NCI-H1694 treated with DMSO at 0.1 percent for 48 hours (cell line): ENCODE data around the gene HS3ST3B1.

Experiments used
- DNase-seq: peaks from one replicate; lab custom pipeline; 2025; lab: John Stamatoyannopoulos, UW

The HS3ST3B1 gene

DNA sequence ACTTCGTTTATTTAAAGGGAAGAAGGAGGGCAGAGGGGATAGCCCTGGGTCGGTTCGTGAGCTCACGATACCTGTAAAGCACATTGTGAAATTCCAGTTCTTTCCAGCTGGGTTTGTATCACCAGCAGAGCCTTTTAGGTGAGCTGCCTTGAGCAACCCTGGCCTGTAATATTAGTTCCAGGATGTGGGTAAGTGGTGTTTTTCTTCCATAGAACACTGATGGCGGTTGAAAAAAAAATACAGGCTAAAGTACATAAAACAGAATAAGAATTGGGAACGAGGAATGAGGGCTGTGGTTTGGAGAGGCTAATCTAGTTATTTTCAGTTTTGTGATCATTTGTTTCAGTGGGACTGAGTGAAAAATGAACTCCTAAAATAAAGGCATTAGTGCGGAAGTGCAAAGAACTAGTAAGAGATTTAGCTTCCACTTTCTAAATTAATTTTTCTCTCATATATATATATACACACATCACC is 20.6 kb downstream of the HS3ST3B1 start:
- no peak for DNase-seq

DNA sequence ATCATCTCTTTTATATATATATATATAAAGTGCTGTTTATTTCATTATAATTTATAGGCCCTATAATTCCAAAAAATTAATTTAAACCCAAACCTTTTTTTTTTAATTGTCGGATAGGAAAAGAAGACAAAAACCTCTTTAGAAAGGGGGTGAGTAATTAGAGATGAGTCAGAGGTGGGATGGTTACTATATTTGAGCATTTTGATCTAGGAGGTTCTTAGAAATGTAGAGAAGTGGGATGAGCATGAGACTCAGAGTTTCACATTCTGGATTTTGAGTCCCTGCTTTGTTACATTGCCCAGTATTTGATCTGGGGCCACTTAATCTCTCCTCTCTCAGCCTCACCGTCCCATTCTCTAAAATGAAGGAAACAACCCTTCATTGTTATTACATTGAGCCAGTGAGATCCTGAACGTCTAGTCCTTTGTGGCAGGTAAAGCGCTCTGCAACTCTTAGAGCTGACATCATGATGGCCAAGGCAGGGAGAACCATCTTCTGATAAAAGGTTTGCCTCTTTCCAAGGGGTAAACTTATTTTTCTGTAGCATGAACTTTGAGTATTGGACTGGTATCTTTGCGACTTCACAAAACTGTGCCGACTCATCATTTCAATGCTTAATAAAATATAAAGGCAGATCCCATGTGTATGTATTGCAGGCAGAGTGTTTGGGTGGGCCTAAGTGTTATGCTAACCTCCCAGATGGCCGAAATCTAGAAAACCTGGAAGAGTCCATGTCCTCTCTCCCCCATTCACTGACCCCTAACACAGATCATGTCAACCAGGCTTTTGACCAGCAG is 21.3 kb downstream of the HS3ST3B1 start:
- DNase-seq = no peak

DNA sequence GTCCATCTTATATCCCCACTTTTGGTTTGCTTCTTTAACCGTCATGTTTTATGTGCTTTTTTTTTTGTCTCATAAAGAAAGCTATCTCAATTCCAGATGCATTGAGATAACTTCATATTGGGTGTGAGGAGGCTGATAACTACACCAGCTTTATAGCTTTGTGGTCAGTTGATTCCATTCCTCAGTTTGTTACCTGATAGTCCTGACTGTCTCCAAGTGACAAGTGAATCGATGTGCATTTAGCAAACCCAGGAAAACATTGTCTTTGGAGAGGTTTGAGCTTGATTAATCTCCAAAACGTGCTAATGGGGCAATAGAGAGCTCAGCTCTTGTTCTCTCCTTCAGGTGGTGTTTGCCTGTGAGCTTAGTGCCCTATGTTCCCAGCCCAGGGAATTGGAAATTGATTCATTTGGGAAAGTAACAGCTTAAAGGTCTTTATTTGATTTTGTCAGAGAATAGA is 22.7 kb downstream of the HS3ST3B1 start:
- DNase-seq = no peak

DNA sequence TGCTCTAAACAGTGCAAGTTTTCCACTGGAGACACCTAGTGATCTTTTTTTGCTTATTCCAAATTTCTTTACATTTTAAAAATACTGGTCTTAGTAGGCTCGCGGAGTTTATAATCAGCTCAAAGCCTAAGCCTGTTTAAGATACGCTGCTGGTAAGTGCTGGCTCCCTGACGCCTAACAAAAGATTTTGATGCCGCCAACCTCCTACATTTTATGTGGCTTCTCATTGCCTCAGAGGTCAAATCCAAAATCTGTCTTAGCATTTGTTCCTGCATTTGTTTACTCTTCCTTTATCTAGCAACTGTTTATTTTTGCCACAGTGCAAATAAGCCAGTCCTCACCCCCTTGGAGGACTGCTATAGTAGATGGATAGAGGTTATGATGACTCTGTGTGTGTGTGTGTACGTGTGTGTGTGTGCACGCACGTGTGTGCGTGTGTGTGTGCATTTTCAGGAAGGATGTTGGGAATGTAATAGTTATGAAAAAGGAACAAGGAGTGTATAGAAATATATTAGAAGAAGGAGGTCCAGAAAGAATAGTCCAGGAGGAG is 24.8 kb downstream of the HS3ST3B1 start:
- no peak for DNase-seq

DNA sequence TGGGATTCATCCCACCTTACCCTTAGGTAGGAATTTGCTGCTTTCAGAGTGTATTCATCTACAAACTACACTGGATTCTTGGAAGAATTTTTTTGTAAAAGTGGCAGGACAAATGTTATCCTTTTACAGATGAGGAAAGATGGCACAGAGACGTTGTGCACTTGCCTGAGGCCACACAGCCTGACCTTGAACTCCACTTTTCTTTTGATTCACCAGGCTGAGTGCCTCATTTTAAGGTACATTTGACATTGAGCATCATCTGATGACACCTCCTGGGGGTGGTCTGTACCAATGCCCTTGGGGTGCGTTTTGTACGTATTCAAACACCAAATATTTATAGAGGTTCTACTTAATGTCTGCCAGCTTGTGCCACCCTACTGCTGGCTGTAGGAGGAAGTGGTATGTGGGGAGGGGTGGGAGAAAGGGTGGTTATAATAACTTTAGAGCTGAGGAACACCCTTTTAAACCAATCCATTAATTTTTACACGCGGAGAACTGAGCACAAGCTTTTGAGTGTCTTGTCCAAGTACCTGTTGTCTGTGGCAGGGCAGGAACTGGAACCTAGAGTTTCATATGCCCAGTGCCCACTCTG is 29.1 kb downstream of the HS3ST3B1 start:
- DNase-seq = no peak

DNA sequence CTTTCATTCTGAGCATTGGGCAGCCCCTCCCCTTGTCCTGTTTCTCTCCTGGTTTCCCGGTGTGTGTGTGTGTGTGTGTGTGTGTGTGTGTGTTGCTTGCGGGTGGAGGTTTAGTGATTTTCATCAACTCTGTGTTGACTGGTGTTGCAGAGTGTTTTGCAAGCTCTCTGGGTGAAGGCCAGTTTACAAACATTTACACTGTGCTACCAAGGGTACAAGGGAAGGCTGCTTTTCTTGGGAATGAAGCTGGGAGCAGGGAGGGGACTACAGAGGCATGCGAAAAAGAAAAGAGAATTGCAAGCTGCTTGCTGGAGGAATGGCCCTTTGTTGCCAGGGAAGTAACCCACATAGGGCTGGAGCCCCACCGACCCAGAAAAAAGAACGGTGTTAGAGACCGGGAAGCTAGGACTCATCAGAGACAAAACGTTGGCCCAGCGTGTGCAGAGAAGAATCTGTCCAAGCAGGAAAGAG is 29.6 kb downstream of the HS3ST3B1 start:
- no peak for DNase-seq

DNA sequence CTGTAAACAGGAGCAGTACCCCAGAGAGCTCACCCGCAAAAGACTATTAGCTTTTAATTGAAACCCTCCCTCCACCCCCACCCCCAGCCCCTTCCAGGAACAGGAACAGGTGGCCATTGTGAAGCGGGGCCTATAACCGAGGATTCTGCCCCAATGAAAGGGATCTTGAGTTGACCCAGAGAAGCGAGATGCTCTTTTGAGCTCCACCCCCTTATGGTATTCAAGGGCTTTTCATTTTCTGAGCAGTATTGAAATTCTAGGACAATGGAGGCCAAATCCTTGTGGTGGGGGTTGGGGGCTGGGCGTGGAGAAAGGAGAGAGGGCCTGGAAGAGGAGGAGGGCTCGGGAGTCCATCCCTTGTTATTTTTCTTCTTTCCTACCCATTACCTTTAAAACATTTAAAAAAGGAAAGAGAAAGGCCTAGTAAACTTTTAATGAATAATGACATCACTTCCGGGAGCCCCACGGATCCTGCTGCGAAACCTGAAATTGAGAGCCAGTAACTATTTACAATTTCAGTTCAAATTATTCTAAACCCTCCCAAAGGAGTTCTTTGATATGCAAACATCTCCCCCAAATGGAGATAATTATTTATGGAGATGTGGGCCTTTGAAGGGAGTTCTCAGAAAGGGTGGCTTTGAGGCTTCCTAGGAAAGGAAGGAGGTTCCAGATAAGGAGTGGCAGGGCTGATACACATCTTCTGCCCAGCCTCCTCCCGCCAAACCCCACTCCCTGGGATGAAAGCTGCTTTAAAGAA is 30.5 kb downstream of the HS3ST3B1 start:
- DNase-seq = no peak

DNA sequence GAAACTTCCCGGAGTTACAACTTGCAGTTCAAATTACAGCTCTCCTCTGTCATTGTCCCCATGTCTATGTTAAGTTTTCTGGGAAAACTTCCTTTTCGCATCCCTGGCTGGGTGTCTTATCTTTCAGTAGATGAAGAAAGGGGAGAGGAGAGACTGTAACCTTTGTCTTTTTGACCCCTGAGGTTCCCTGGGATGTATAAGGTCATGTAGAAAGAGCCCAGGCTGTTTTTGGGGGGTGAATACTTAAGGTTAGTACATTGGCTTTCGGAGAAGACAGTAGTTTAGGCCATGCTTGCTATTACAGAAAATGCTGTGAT is 31.1 kb downstream of the HS3ST3B1 start:
- DNase-seq = no peak

DNA sequence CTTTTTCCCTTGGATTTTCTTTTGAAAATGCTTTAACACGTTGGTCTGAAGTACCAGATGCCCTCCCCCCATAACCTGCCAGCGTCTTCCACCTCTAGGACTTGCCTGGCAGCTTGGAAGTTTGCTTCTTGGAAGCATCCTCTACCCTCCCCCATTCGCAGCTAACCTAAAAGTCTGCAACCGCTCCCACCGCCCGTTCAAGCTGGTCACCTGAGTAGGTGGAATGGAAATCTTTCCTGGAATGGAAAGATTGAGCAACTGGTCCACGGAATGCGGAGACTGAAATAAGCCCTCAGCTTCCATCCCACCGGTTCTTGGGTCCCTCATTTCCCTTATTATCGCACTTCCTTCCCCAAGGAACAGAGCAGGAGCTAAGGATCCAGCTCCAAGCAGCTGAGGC is 31.4 kb downstream of the HS3ST3B1 start:
- no peak for DNase-seq

DNA sequence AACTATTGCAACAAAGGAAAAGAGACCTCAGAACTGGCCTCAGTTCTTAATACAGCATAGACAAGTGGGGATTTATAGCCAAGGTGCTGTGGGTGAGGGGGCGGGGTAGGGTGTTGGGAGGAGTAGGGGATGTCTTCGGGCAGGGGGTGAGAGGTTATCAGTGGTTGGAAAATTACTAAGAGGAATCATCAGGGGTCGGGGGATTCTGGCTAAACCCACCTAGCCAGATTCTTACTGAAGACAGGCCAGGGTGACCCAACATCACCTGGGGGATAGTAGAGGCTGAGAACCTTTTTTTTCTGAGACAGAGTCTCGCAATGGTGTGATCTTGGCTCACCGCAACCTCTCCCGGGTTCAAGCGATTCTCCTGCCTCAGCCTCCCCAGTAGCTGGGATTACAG is 32.6 kb downstream of the HS3ST3B1 start:
- no peak for DNase-seq

DNA sequence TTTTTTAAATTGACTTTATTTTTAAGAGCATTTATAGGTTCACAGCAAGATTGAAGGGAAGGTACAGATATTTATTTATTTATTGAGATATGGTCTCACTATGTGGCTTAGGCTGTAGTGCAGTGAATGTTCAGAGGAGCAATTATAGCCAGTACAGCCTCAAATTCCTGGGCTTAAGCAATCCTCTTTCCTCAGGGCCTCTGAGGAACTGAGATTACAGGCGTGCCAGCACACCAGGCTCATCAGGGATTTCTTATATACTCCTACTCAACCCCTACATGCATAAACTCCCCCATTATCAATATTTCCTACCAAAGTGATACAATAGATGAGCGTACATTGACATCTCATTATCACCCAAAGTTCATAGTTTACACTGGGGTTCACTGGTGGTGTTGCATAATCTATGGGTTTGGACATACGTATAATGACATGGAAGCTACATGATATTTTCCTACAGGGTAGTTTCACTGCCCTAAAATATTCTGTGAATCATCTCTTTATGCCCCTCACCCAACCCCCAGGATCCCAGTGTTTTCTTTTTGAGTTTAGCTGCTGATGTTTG is 33.5 kb downstream of the HS3ST3B1 start:
- no peak for DNase-seq

DNA sequence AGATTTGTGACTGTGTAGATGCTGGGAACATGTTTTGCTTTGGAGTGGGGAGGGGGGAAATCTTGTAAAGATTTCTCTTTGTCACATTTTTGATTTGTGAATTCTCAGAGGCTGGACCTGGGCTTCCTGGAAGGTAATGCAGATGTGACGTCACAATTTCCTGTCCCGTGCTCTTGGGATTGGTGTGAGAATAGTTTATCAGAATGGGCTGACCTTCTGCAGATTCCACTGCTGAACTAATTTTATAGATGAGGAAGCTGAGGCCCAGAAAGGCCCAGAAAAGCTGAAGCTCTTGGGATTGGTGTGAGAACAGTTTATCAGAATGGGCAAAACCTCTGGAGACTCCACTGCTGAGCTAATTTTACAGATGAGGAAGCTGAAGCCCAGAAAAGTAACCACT is 34.0 kb downstream of the HS3ST3B1 start:
- DNase-seq = no peak

DNA sequence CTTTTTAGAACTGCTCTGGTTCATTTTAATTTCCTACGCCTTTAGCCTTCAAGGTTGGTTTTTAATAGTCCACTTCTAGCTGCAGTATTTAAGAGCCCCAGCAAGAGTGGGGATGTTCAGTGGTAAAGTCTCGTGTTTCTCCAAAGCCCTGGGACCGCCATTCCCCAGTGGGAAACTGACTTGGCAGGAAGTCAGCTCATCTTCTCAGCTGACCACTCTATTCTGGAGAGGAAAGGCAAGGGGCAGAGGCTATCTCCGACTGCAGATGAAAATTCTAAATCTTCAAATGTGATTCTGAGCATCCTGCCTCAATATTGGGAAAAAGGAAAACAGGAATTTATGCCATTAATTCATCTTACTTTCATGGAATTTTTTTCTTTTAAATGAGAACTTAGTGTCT is 35.5 kb downstream of the HS3ST3B1 start:
- DNase-seq = no peak

DNA sequence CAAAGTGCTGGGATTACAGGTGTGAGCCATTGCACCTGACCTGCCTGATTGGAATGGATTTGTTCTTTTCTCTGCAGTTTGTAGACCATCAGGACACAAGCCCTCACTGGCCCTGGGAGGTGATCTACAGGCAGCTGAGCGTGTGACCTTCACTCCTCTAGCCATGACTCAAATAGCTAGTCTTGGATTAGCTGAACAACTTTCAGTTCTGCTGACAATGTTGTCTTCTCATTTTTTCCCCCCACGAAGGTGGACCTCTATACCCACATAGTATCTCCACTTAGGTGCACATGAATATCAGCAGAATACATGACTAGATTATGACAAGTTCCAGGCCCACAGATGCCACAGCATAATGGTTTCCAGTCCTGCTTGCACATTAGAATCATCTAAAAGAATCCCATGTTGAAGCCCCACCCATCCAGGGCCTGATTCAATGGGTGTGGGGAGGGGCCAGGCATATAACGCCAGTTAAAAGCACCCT is 36.8 kb downstream of the HS3ST3B1 start:
- DNase-seq = no peak

DNA sequence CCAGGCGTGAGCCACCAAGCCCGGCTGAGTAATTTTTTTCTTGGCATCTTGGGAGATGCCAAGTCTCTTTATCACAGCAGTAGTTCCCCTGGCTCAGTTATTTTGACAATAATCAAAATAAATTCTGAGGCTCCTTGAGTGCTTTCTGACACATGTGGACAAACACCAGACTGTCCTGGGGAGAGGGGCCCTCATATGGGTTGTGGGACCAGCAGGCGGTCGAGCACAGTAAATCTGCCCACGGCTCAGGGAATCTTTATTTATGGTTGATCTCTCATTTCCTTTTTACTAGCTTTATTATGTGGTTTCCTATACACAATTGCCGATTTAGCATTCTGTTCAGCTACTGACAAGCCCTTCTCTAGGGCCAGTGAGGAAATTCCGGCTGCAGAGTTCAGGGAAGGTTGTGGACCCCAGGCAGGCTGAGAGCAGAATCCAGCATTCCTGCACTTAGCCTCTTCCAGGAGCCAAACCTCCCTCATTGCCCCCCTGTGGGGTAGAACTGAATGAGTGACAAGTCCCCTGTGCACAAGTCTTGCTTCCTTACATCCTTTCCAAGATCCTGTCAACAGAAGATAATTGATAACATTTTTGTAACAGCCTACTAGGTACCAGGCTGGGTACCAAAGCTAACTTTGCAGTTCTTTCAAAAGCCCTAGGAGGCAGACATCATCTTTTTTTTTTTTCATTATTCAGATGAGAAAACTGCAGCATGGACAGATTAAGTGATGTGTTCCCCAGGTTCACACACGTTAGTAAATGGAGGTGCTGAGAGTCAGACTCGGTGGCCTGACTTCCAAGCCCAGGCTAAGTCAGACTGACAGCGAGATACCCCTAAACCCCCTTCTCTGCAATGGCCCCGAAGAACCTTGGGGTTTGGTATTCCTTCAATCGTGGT is 40.2 kb downstream of the HS3ST3B1 start:
- DNase-seq = no peak

DNA sequence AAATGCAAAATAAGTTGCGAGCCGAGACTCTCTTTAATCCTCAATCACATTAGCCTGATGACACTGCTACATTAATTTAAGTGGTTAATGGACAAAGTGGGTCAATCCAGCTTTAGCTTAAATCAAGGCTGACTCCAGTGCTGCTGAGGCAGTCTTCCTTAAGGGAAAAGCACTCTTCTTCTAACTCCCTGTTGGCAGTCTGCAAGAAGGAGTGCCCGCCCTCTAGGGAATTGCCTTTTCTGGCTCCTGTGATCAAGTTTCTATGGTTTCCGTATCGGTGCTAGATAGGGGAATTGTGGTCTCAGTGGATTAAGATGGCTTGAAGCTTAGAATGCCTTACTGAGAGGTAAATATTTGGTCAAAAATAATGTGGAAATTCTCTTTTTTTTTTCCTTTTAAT is 41.0 kb downstream of the HS3ST3B1 start:
- DNase-seq = no peak

DNA sequence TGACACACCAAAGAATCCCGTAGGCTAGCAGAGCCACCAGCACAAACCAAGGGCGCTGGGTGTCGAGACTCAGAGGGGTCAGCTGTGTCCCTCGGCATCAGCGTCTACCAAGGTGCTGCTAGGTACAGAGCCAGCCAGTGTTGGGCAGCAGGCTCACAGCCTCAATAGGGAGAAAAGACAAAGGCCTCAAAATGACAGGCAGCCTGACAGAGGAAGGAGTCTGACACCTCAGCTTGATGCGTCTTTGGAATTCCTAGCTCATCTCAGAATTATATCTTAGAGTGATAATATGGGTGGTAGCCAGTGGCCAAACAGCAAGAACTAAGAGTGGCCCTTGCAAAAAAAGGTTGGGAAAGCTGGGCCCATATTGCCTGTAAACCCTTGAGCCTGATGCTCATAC is 45.9 kb downstream of the HS3ST3B1 start:
- DNase-seq = no peak

DNA sequence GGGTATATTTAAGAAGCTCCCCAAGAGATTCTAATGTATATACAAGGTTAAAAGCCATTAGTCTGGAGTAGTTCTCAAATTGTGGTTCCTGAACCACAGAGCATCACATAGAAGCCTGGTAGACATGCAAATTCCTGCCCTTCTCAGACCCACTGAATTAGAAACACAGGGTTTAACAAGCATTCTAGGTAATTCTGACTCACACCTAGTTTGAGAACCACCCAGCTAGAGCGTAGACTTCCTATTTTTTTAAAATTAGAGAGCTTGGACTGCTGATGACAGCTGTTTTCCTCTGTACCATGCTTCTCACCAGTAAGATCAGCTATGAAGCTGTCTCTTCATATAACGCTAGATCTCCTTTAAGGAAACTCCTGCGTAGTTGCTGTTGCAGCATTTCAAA is 50.6 kb downstream of the HS3ST3B1 start:
- no peak for DNase-seq

DNA sequence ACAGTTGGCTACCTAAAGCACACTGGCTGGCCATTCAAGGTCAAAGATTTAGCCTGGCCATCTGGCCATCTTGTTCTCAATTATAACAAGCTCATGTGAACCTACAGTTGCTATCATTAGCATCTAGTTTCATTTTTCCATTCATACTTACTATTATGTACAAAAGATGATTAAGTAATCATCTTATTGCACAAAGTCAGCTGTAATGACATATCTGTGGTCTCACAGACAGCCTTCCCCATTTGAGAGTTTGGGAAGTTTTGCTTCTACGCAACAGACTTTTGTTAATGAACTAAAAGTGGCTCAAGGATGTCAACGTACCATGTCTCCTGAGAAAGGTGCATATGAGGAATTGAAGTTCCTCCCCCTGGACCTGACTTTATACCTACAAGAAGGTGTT is 51.3 kb downstream of the HS3ST3B1 start:
- DNase-seq = no peak

DNA sequence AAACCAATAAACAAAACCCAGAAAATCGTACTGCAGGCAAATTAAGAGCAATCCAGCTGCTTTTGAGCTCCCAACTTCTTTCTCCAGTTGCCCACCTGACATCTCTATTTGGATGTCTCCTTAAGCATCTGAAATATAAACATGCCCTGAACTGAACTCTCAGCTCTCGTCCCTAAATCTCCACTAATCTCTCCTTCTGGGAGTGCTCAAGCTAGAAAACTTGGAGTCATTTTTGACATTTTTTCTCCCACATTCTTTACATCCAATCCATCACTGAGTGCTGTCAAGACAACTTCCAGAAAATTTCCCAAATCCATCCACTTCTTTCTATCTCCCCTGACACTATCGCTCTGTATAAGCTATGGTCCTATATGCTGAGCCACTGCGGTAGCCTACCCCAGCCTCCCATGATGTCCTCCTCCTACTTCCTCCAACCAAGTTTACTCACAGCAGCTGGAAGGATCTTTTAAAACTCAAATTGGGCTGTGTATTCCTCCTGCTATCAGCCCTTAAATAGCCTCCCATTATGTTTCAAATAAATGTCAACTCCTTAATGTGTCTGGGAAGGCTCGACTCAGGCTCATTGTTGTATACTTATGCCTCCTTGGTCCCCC is 53.1 kb downstream of the HS3ST3B1 start:
- DNase-seq = no peak

DNA sequence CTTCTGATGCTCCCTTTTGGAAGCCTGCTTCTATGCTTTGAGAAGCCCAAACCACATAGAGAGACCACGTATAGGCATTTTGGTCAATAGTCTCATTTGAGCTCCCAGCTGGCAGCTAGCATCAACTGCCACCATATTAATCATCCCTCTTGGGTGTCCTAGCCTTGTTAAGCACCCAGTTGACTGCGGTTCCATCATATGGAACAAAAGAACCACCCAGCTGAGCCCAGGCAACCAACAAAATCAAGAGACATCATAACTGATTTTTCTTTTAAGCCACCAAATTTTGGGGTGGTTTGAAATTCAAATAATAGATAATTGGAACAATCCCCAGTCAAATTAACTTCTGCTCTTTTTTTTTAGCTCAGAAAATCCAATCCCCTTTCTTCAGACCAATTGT is 53.9 kb downstream of the HS3ST3B1 start:
- no peak for DNase-seq
